Measurements from ENCODE around the gene CYBA. TPM values are rescaled to one million over a fixed set of nuclear protein-coding genes. Genes with fewer than 3 reads are reported as not detected.
A peak's percentile ranks its signal among the peaks of the same experiment; 100 is the strongest.

CYBA gene
- total RNA-seq, 4 donors from 2014 or later, result 17.4 to 72.0 (median 38.3) TPM

GRCh38 chr16:88602091-88602490 lies 48.8 kb downstream of the CYBA start:
- H3K9me3 ChIP-seq, result no peaks in the 10 kb centered on the region
- TF ChIP-seq CTCF (IDR thresholded peaks at IDR 0.05) (no peak), POLR2A (IDR thresholded peaks at IDR 0.05) (no peak)
- no peak overlapping the region for H3K4me3 ChIP-seq
- H3K27me3 ChIP-seq, result no peaks in the 10 kb centered on the region
- no peaks in the 10 kb centered on the region for H3K4me1 ChIP-seq
- DNase-seq, result no peak
- no peaks in the 10 kb centered on the region for H3K36me3 ChIP-seq
- no peak overlapping the region for H3K27ac ChIP-seq
- intact Hi-C loops (cut with DNase I; ENCODE audit: low total_unique reads), result no loop called here

GRCh38 chr16:88601313-88602036 lies 49.4 kb downstream of the CYBA start:
- no peaks in the 10 kb centered on the region for H3K9me3 ChIP-seq
- TF ChIP-seq POLR2A (IDR thresholded peaks at IDR 0.05) (no peak), CTCF (IDR thresholded peaks at IDR 0.05) (no peak)
- intact Hi-C loops (cut with DNase I; ENCODE audit: low total_unique reads), result no loop called here
- H3K4me3 ChIP-seq, result no peak overlapping the region
- H3K36me3 ChIP-seq, result no peaks in the 10 kb centered on the region
- H3K27me3 ChIP-seq, result no peaks in the 10 kb centered on the region
- H3K4me1 ChIP-seq, result no peaks in the 10 kb centered on the region
- DNase-seq, result no peak
- no peak overlapping the region for H3K27ac ChIP-seq

- H3K27ac ChIP-seq, result peak overlapping the region; percentile 47 to 50
- intact Hi-C loops (cut with DNase I; ENCODE audit: low total_unique reads), result no loop called here
- H3K36me3 ChIP-seq, result no peaks in the 10 kb centered on the region
- H3K9me3 ChIP-seq, result no peaks in the 10 kb centered on the region
- TF ChIP-seq POLR2A (IDR thresholded peaks at IDR 0.05), result no peak
- TF ChIP-seq CTCF (IDR thresholded peaks at IDR 0.05), result no peak
- no peaks in the 10 kb centered on the region for H3K27me3 ChIP-seq
- H3K4me3 ChIP-seq, result no peak overlapping the region
- H3K4me1 ChIP-seq, result no peaks in the 10 kb centered on the region
- DNase-seq, result no peak
Observed at GRCh38 chr16:88600539-88600896, 50.3 kb downstream of the CYBA start.

- no peaks in the 10 kb centered on the region for H3K27me3 ChIP-seq
- TF ChIP-seq POLR2A (IDR thresholded peaks at IDR 0.05) (no peak), CTCF (IDR thresholded peaks at IDR 0.05) (no peak)
- intact Hi-C loops (cut with DNase I; ENCODE audit: low total_unique reads), result no loop called here
- peak overlapping the region; percentile 47 to 50 for H3K27ac ChIP-seq
- peak in 1 of 2 donors; percentile 29 for DNase-seq
- no peaks in the 10 kb centered on the region for H3K36me3 ChIP-seq
- H3K4me3 ChIP-seq, result no peak overlapping the region
- no peaks in the 10 kb centered on the region for H3K4me1 ChIP-seq
- no peaks in the 10 kb centered on the region for H3K9me3 ChIP-seq
Observed at GRCh38 chr16:88599825-88600538, 50.9 kb downstream of the CYBA start.

DNA sequence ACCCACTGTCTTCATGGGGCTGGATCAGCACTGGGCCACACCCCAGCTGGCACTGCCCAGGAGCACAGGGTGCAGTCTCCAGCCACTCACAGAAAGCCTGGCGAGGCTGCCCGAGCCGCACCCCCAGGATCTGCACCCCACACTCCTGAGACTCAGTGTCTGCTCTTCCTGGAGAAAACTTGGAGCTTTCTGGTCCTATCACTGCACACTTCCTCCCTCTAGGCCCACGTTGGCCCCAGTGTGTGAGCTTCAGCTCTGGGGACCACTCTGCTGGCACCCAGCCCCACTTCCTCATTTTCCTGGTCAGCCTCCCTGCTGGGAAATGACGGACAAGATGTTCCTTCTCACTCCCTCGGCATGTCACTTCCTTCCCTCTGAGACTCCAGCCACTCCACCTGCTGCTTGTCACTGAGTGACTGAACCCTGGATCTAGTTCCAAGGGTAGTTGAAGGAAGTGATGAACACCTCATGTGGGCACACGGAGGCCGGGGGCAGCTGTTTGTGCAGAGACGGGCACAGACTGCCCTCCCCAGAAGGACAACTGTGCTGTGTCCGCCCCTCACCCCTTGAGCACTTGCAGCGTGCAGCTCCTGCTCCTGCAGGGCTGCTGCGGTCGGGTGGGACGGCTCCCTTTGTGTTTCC lies 51.6 kb downstream of the CYBA start:
- H3K27ac ChIP-seq, result peak overlapping the region in 1 of 2 donors; percentile 50
- no peaks in the 10 kb centered on the region for H3K36me3 ChIP-seq
- peak in 1 of 2 donors; percentile 71 for DNase-seq

More for the DNA sequence above, 51.6 kb downstream of the CYBA start:
- H3K9me3 ChIP-seq, result no peaks in the 10 kb centered on the region
- H3K27me3 ChIP-seq, result no peaks in the 10 kb centered on the region
- H3K4me3 ChIP-seq, result no peak overlapping the region
- TF ChIP-seq CTCF (IDR thresholded peaks at IDR 0.05) (no peak), POLR2A (IDR thresholded peaks at IDR 0.05) (no peak)
- intact Hi-C loops (cut with DNase I; ENCODE audit: low total_unique reads), result no loop called here
- H3K4me1 ChIP-seq, result no peaks in the 10 kb centered on the region

Data from uterus (tissue), 4 donors.